ENCODE results near the gene RAB29. TPM values are rescaled to one million over a fixed set of nuclear protein-coding genes. Genes with fewer than 3 reads are reported as not detected.
"Not testable (repeated sequence)": the region's sequence is repeated elsewhere in the genome, so short reads cannot be mapped to it uniquely, and the experiment has no call there.

Gene RAB29, protein sequence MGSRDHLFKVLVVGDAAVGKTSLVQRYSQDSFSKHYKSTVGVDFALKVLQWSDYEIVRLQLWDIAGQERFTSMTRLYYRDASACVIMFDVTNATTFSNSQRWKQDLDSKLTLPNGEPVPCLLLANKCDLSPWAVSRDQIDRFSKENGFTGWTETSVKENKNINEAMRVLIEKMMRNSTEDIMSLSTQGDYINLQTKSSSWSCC
- 10 to 100 TPM in 3 of 4 donors, 1 to 10 TPM in 1; 8.4 to 13.8 (median 10.7) TPM for total RNA-seq

DNA sequence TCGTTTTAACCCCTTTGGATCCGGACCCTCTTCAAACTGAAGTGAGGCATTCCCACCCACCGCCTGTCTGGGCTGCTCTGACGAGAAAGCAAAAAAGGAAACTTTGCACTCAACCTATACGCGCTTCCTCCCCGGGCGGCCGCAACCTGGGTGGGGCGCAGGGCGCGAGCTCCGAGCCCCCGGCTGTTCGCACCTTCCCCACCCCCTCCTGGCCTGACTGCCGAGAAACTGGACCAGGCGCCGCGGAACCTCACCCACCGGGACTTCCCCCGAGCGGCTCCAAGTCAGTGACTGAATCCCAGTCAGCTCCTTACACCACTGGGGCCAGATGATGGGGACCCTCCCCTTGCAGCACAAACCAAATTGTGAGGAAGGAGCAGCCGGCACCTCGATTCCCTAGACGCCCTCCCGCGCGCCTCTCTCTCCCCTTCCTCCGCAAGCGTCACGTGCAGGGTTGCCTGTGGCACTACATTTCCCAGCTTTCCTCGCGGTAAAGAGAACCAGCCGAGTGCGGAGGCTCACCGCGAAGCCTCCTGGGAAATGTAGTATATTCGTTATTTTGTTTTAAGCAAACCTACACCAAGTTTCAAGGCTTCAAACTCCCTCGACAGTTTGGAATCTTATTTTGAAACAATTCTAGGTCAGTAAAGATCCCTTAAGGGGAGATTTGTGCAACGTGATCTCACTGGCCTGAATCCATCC, at the start of gene RAB29:
TSS of gene RAB29 (minus strand) at position 468 of the 702 bp plus-strand sequence. CDS start 526 bp downstream, outside the sequence.
- H3K9me3 ChIP-seq: no peaks in the 10 kb centered on the region
- peaks cover 0 to 8% of the 10 kb centered on the region in 2 donors for H3K36me3 ChIP-seq
- peaks cover 3 to 9% of the 10 kb centered on the region in 2 donors for H3K4me1 ChIP-seq
- H3K27ac ChIP-seq: peak within 1 kb of the TSS; percentile 65 to 77 (median 73)
- DNase-seq: peak; percentile 80 to 84
- TF ChIP-seq, protein P1, sequence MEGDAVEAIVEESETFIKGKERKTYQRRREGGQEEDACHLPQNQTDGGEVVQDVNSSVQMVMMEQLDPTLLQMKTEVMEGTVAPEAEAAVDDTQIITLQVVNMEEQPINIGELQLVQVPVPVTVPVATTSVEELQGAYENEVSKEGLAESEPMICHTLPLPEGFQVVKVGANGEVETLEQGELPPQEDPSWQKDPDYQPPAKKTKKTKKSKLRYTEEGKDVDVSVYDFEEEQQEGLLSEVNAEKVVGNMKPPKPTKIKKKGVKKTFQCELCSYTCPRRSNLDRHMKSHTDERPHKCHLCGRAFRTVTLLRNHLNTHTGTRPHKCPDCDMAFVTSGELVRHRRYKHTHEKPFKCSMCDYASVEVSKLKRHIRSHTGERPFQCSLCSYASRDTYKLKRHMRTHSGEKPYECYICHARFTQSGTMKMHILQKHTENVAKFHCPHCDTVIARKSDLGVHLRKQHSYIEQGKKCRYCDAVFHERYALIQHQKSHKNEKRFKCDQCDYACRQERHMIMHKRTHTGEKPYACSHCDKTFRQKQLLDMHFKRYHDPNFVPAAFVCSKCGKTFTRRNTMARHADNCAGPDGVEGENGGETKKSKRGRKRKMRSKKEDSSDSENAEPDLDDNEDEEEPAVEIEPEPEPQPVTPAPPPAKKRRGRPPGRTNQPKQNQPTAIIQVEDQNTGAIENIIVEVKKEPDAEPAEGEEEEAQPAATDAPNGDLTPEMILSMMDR (IDR thresholded peaks at IDR 0.05 in 4 of 5, conservative IDR thresholded peaks at IDR 0.05 in 1 of 5): no peak
- peak; percentile 56 to 59 for TF ChIP-seq POLR2A (IDR thresholded peaks at IDR 0.05)
- no peaks in the 10 kb centered on the region for H3K27me3 ChIP-seq
- in situ Hi-C loops (cut with MboI; ENCODE audit: low sequenced_read_pairs in 4 of 4) (loop anchor here in 2 of 4 donors (25.0 kb wide), 2 partner anchors 137 to 337 kb away; partner anchors contain the start of gene AVPR1B (in 1 of the 2)), intact Hi-C loops (cut with DNase I; ENCODE audit: low total_unique reads) (no loop called here)
- ATAC-seq: peak; percentile 98 to 100
- peak within 1 kb of the TSS; percentile 81 to 90 (median 85) for H3K4me3 ChIP-seq

DNA sequence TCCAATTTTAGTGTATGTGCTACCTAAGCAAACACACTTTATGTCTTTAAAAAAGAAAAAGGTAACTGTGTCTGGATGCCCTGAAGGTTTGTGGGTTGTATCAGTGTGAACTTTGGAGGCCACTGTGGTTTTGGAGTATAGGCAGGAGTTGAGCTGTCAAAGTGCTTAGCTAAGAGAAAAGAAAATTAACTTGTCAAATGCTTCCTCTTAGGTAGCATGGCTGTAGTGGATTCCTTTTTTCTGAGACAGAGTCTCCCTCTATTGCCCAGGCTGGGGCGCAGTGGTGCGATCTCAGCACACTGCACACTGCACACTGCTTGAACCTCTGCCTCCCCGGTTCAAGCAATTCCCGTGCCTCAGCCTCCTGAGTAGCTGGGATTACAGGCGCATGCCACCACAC, 48.9 kb upstream of the RAB29 start:
- ATAC-seq (no peak), DNase-seq (no peak)
- in situ Hi-C loops (cut with MboI; ENCODE audit: low sequenced_read_pairs in 4 of 4): no loop called here
- H3K27ac ChIP-seq: no peak overlapping the region
- H3K4me3 ChIP-seq: no peak overlapping the region
- H3K36me3 ChIP-seq: no peaks in the 10 kb centered on the region
- TF ChIP-seq, protein P1 (IDR thresholded peaks at IDR 0.05 in 4 of 5, conservative IDR thresholded peaks at IDR 0.05 in 1 of 5): no peak
- no peak for TF ChIP-seq POLR2A (IDR thresholded peaks at IDR 0.05)
- H3K27me3 ChIP-seq: no peaks in the 10 kb centered on the region
- peaks cover 0 to 16% of the 10 kb centered on the region in 2 donors for H3K4me1 ChIP-seq
- intact Hi-C loops (cut with DNase I; ENCODE audit: low total_unique reads): no loop called here
- H3K9me3 ChIP-seq: no peaks in the 10 kb centered on the region

DNA sequence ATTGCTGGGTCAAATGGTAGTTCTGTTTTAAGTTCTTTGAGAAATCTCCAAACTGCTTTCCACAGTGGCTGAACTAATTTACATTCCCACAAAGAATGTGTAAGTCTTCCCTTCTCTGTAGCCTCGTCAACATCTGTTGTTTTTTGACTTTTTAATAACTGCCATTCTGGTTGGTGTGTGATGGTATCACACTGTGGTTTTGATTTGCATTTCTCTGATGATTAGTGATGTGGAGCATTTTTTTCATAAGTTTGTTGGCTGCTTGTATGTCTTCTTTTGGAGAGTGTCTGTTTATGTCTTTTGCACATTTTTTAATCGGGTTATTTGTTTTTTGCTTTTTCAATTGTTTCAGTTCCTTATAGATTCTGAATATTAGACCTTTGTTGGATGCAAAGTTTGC, 48.0 kb upstream of the RAB29 start:
- ATAC-seq; H3K4me3 ChIP-seq; H3K9me3 ChIP-seq; H3K27ac ChIP-seq; intact Hi-C loops (cut with DNase I; ENCODE audit: low total_unique reads); DNase-seq; in situ Hi-C loops (cut with MboI; ENCODE audit: low sequenced_read_pairs in 4 of 4); H3K36me3 ChIP-seq; H3K27me3 ChIP-seq: not testable (repeated sequence)
- H3K4me1 ChIP-seq: peaks cover 0 to 16% of the 10 kb centered on the region in 2 donors

DNA sequence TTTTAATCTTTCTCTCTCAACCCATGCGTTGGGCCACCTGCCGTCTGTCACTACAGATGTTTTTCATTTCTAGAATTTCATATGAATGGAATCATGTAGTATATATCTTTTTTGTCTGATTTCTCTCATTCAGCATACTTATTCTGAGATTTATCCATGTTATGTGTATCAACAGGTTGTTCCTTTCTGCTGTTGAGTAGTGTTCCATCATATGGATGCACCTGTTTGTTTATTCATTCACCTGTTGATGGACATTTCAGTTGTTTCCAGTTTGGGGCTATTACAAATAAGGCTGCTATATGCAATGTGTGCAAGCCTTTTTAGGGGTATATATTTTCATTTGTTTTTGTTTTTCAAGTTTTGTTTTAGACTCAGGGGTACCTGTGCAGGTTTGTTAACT, 47.1 kb upstream of the RAB29 start:
- Histone ChIP-seq H3K9me3 (no peaks in the 10 kb centered on the region), H3K27ac (no peak overlapping the region), H3K27me3 (no peaks in the 10 kb centered on the region), H3K36me3 (no peaks in the 10 kb centered on the region), H3K4me1 (peaks cover 0 to 10% of the 10 kb centered on the region in 2 donors), H3K4me3 (no peak overlapping the region)
- intact Hi-C loops (cut with DNase I; ENCODE audit: low total_unique reads) (no loop called here), in situ Hi-C loops (cut with MboI; ENCODE audit: low sequenced_read_pairs in 4 of 4) (no loop called here)
- no peak for ATAC-seq
- no peak for DNase-seq
- no peak for TF ChIP-seq POLR2A (IDR thresholded peaks at IDR 0.05)
- TF ChIP-seq, protein P1 (IDR thresholded peaks at IDR 0.05 in 4 of 5, conservative IDR thresholded peaks at IDR 0.05 in 1 of 5): no peak

DNA sequence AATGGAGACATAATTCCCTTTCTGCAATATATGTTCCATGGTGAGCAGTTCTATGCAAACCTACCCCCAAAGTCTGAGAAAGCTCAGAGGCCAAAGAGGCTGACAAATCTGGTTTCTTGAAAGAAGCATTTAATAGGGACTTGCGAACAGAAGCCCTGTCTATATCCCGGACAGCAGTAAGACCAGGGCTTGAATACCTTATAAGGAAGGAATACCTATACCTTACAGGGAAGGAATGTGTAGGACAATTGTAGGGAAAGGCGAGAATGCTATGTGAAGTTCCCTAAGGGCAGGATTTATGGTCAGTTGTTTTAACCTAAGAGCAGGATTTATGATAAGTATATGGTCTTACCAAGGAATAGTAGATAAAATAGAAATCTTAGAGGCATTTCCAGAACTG, 42.7 kb upstream of the RAB29 start:
- Histone ChIP-seq H3K9me3 (no peaks in the 10 kb centered on the region), H3K4me1 (peaks cover 8 to 32% of the 10 kb centered on the region in 2 donors), H3K27me3 (no peaks in the 10 kb centered on the region), H3K4me3 (no peak overlapping the region), H3K36me3 (no peaks in the 10 kb centered on the region), H3K27ac (no peak overlapping the region)
- intact Hi-C loops (cut with DNase I; ENCODE audit: low total_unique reads): no loop called here
- in situ Hi-C loops (cut with MboI; ENCODE audit: low sequenced_read_pairs in 4 of 4): no loop called here
- ATAC-seq: no peak
- DNase-seq: no peak
- TF ChIP-seq POLR2A (IDR thresholded peaks at IDR 0.05): no peak
- TF ChIP-seq, protein P1 (IDR thresholded peaks at IDR 0.05 in 4 of 5, conservative IDR thresholded peaks at IDR 0.05 in 1 of 5): no peak

Measured in gastrocnemius medialis (tissue), 4 donors.